ENCODE results near the gene TRIM40. TPM values are rescaled to one million over a fixed set of nuclear protein-coding genes. Genes with fewer than 3 reads are reported as not detected.

Gene TRIM40
- total and polyA plus RNA-seq, 2 of the 13 experiments (the other 11 are each of a cell fraction or from before 2014, with no cell fraction given): 0.58 TPM; not detected in 1

DNA sequence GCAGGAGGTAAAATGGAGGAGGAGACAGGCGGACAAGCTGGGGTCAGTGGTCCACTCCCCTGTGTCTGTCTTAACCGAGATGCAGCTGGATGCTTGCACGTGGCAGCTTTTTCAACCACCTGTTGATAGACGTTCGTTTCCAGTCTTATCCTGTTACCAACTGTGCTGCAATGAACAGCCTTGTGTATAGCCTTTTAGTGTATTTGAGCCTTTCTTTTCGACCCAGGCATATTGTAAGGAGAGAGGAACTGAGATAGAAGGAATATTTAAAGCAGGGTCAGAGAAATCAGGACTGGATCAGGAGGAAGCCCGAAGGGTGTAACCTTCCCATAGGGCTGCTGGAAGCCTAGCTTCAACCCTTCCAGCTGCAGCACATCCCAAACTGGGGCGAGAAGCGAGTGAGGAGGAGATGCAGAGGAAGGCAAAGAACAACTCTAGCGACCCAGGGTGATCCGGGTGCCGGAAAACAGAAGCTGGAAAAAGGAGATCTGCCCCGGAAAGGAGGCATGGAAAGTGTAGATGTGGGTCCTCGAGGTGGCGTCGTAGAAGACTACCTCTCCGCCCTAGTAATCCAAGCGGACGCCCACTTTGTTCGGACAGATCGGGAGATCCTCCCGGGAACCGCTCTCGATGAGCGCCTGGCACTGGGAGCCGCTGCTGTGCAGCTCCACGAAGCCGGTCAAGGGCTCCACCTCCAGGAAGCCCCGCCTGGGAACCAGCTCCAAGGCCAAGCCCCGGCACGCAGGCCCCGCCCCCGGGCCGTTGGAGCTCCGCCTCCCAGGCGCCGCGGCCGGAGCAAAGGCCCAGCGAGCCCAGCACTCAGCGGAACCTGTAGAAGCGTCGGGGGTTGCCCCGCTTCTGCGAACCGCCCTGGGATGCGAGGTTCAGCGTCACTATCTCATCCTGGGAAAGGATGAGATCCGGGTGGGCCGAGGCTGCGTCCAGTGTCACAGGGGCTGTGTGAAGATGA lies 34.2 kb upstream of the TRIM40 start (continued):
- TF ChIP-seq, protein P1, sequence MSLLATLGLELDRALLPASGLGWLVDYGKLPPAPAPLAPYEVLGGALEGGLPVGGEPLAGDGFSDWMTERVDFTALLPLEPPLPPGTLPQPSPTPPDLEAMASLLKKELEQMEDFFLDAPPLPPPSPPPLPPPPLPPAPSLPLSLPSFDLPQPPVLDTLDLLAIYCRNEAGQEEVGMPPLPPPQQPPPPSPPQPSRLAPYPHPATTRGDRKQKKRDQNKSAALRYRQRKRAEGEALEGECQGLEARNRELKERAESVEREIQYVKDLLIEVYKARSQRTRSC (CRISPR knock-in tag; IDR thresholded peaks at IDR 0.05; ENCODE audit: low read depth): no peak
- TF ChIP-seq SP4 (CRISPR knock-in tag; IDR thresholded peaks at IDR 0.05) (peak; percentile 85), ZNF24 (IDR thresholded peaks at IDR 0.05) (no peak), POLR2A (IDR thresholded peaks at IDR 0.05; ENCODE audit: insufficient read depth in 1 of 2, low read depth in 2 of 2, low read length in 2 of 2) (peak; percentile 91 to 99), FIP1L1 (IDR thresholded peaks at IDR 0.05; ENCODE audit: borderline replicate concordance, insufficient read depth, low read depth, low read length) (no peak), SMAD9 (CRISPR knock-in tag; IDR thresholded peaks at IDR 0.05) (no peak; the same call in 1 of the 2 replicates), ZEB1 (IDR thresholded peaks at IDR 0.05; ENCODE audit: insufficient replicate concordance, low read depth) (peak; percentile 33), GFI1 (CRISPR knock-in tag; IDR thresholded peaks at IDR 0.05; ENCODE audit: borderline replicate concordance) (no peak; the same call in 1 of the 2 replicates), ZNF235 (CRISPR knock-in tag; IDR thresholded peaks at IDR 0.05; ENCODE audit: borderline replicate concordance) (peak; percentile 96; the same call in 1 of the 2 replicates), NCOR1 (IDR thresholded peaks at IDR 0.05; ENCODE audit: borderline replicate concordance, low read length) (no peak), ZNF234 (CRISPR knock-in tag; conservative IDR thresholded peaks at IDR 0.05) (no peak), AHR (CRISPR knock-in tag; IDR thresholded peaks at IDR 0.05) (peak; percentile 79), ZBTB1 (CRISPR knock-in tag; IDR thresholded peaks at IDR 0.05; ENCODE audit: borderline replicate concordance) (0 out of 2 replicates have a peak, but pooled peaks have one; percentile 10), HOXA5 (CRISPR knock-in tag; IDR thresholded peaks at IDR 0.05) (0 out of 2 replicates have a peak, but pooled peaks have one; percentile 33), RBFOX2 (IDR thresholded peaks at IDR 0.05; ENCODE audit: low read depth, low read length) (peak; percentile 86)
- TF ChIP-seq, protein P2, sequence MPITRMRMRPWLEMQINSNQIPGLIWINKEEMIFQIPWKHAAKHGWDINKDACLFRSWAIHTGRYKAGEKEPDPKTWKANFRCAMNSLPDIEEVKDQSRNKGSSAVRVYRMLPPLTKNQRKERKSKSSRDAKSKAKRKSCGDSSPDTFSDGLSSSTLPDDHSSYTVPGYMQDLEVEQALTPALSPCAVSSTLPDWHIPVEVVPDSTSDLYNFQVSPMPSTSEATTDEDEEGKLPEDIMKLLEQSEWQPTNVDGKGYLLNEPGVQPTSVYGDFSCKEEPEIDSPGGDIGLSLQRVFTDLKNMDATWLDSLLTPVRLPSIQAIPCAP (CRISPR knock-in tag; IDR thresholded peaks at IDR 0.05; ENCODE audit: low read depth): no peak
- TF ChIP-seq, protein P3, sequence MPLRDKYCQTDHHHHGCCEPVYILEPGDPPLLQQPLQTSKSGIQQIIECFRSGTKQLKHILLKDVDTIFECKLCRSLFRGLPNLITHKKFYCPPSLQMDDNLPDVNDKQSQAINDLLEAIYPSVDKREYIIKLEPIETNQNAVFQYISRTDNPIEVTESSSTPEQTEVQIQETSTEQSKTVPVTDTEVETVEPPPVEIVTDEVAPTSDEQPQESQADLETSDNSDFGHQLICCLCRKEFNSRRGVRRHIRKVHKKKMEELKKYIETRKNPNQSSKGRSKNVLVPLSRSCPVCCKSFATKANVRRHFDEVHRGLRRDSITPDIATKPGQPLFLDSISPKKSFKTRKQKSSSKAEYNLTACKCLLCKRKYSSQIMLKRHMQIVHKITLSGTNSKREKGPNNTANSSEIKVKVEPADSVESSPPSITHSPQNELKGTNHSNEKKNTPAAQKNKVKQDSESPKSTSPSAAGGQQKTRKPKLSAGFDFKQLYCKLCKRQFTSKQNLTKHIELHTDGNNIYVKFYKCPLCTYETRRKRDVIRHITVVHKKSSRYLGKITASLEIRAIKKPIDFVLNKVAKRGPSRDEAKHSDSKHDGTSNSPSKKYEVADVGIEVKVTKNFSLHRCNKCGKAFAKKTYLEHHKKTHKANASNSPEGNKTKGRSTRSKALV (CRISPR knock-in tag; IDR thresholded peaks at IDR 0.05): no peak; the same call in none of the 2 replicates
- TF ChIP-seq, protein P4, sequence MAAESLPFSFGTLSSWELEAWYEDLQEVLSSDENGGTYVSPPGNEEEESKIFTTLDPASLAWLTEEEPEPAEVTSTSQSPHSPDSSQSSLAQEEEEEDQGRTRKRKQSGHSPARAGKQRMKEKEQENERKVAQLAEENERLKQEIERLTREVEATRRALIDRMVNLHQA (CRISPR knock-in tag; IDR thresholded peaks at IDR 0.05): no peak; the same call in 1 of the 2 replicates
- TF ChIP-seq, protein P5, sequence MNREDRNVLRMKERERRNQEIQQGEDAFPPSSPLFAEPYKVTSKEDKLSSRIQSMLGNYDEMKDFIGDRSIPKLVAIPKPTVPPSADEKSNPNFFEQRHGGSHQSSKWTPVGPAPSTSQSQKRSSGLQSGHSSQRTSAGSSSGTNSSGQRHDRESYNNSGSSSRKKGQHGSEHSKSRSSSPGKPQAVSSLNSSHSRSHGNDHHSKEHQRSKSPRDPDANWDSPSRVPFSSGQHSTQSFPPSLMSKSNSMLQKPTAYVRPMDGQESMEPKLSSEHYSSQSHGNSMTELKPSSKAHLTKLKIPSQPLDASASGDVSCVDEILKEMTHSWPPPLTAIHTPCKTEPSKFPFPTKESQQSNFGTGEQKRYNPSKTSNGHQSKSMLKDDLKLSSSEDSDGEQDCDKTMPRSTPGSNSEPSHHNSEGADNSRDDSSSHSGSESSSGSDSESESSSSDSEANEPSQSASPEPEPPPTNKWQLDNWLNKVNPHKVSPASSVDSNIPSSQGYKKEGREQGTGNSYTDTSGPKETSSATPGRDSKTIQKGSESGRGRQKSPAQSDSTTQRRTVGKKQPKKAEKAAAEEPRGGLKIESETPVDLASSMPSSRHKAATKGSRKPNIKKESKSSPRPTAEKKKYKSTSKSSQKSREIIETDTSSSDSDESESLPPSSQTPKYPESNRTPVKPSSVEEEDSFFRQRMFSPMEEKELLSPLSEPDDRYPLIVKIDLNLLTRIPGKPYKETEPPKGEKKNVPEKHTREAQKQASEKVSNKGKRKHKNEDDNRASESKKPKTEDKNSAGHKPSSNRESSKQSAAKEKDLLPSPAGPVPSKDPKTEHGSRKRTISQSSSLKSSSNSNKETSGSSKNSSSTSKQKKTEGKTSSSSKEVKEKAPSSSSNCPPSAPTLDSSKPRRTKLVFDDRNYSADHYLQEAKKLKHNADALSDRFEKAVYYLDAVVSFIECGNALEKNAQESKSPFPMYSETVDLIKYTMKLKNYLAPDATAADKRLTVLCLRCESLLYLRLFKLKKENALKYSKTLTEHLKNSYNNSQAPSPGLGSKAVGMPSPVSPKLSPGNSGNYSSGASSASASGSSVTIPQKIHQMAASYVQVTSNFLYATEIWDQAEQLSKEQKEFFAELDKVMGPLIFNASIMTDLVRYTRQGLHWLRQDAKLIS (CRISPR knock-in tag; IDR thresholded peaks at IDR 0.05): peak; percentile 74; the same call in 1 of the 2 replicates

Data from HepG2 (cell line).